Sigmoid colon (tissue), 7 donors: ENCODE measurements around the gene KAT8. TPM values are rescaled to one million over a fixed set of nuclear protein-coding genes. Genes with fewer than 3 reads are reported as not detected.

Source experiments
- DNase-seq: peaks from one replicate; pipeline ENCODE4 v3.0.0-alpha.2; 2019
- H3K27ac ChIP-seq, 4 donors: fragments of 200-600 bp; sonication (generic); one replicate each; pipeline ENCODE4 v1.5.1; 2016 to 2019; ENCODE audit warnings: mild to moderate bottlenecking in 1 of 4
- H3K27me3 ChIP-seq, 3 donors: fragments of 200-600 bp; sonication (generic); one replicate each; pipeline ENCODE4 v1.5.1; 2019; ENCODE audit warnings: mild to moderate bottlenecking in 1 of 3
- H3K36me3 ChIP-seq, 4 donors: fragments of 200-600 bp; sonication (generic); one replicate each; pipeline ENCODE4 v1.5.1; 2016 to 2019
- H3K4me1 ChIP-seq, 4 donors: fragments of 200-600 bp; sonication (generic); one replicate each; pipeline ENCODE4 v1.5.1; 2017 to 2019
- H3K4me3 ChIP-seq, 4 donors: fragments of 200-600 bp; sonication (generic); one replicate each; pipeline ENCODE4 v1.5.1; 2017 to 2019; ENCODE audit warnings: mild to moderate bottlenecking in 2 of 4, moderate library complexity in 1 of 4
- H3K9me3 ChIP-seq, 4 donors: fragments of 200-600 bp in 3 of 4; sonication (generic) in 3 of 4; one replicate each; pipeline versions ENCODE4 v1.5.1 to v1.6.1; 2013 to 2019
- EP300 ChIP-seq, 4 donors: sonication (generic); formaldehyde crosslinking; IDR thresholded peaks; one replicate each; pipeline ENCODE4 v1.6.1; 2017; ENCODE audit warnings: antibody characterized with exemption in 4 of 4
- POLR2A ChIP-seq, 2 donors: fragments of 450-650 bp; IDR thresholded peaks; one replicate each; pipeline ENCODE4 v1.6.1; 2016; ENCODE audit warnings: antibody characterized with exemption in 2 of 2, mild to moderate bottlenecking in 2 of 2, moderate library complexity in 2 of 2
- POLR2AphosphoS5 ChIP-seq, 4 donors: sonication (generic); formaldehyde crosslinking; IDR thresholded peaks; one replicate each; pipeline ENCODE4 v1.6.1; 2017; ENCODE audit warnings: antibody characterized with exemption in 4 of 4
- WGBS, 2 donors: extraction: QIAGEN DNeasy Blood & Tissue Kit; methylation state at CpG; one replicate each; pipeline ENCODE4 v1.1.7; 2013; 5-methylcytosine and 5-hydroxymethylcytosine counted together
- intact Hi-C: fragments of 100-400 bp; cut with DNase I; formaldehyde crosslinking; loops from one replicate; pipeline ENCODE4 v1.15.1; 2023
- polyA plus RNA-seq, 3 donors: library from polyadenylated mRNA; stranded (reverse); fragments of 200-250 nt; gene quantifications; one replicate each; pipeline ENCODE4 v1.2.3, GENCODE V29; 2013
- total RNA-seq, 4 donors: library from RNA; depleted of rRNA; stranded (reverse); fragments of >200 nt; gene quantifications; one replicate each; pipeline ENCODE4 v1.1.0, GENCODE V29; 2016
- TF ChIP-seq, protein P1 (sequence below), 4 experiments: fragments of 450-650 bp in 3 of 4; fragments of 200-600 bp in 1 of 4; IDR thresholded peaks; one replicate each; pipeline ENCODE4 v1.5.1; 2016 to 2019; ENCODE audit warnings: antibody characterized with exemption in 4 of 4, mild to moderate bottlenecking in 3 of 4, moderate library complexity in 2 of 4
- donor health status: healthy with polysubstance abuse.
- donor health status: Bipolar disorder and iron deficiency.
- donor health status: healthy.

The KAT8 gene
- total and polyA plus RNA-seq, 7 donors, result 31.2 to 65.7 (median 57.1) TPM

GRCh38 chr16:31086629-31086906, 30.9 kb upstream of the KAT8 start:
- no peak for DNase-seq
- H3K4me3 ChIP-seq, result no peak overlapping the region
- no peaks in the 10 kb centered on the region for H3K9me3 ChIP-seq
- no peaks in the 10 kb centered on the region for H3K27me3 ChIP-seq
- H3K36me3 ChIP-seq, result peaks cover 7 to 83% (median 19%) of the 10 kb centered on the region in 4 donors
- intact Hi-C loops, result no loop called here
- 92% methylated on average over 6 of the region's 6 CpGs for WGBS, 2 donors
- TF ChIP-seq POLR2AphosphoS5 (IDR thresholded peaks at IDR 0.05) (no peak), EP300 (IDR thresholded peaks at IDR 0.05) (no peak), POLR2A (IDR thresholded peaks at IDR 0.05) (no peak)
- TF ChIP-seq, protein P1, sequence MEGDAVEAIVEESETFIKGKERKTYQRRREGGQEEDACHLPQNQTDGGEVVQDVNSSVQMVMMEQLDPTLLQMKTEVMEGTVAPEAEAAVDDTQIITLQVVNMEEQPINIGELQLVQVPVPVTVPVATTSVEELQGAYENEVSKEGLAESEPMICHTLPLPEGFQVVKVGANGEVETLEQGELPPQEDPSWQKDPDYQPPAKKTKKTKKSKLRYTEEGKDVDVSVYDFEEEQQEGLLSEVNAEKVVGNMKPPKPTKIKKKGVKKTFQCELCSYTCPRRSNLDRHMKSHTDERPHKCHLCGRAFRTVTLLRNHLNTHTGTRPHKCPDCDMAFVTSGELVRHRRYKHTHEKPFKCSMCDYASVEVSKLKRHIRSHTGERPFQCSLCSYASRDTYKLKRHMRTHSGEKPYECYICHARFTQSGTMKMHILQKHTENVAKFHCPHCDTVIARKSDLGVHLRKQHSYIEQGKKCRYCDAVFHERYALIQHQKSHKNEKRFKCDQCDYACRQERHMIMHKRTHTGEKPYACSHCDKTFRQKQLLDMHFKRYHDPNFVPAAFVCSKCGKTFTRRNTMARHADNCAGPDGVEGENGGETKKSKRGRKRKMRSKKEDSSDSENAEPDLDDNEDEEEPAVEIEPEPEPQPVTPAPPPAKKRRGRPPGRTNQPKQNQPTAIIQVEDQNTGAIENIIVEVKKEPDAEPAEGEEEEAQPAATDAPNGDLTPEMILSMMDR (IDR thresholded peaks at IDR 0.05), result no peak
- no peak overlapping the region for H3K27ac ChIP-seq
- H3K4me1 ChIP-seq, result no peaks in the 10 kb centered on the region

GRCh38 chr16:31087481-31087880, 30.0 kb upstream of the KAT8 start:
- Histone ChIP-seq H3K4me3 (no peak overlapping the region), H3K9me3 (no peaks in the 10 kb centered on the region), H3K27me3 (no peaks in the 10 kb centered on the region), H3K27ac (no peak overlapping the region), H3K4me1 (peaks cover 0 to 2% (median 0%) of the 10 kb centered on the region in 4 donors), H3K36me3 (peaks cover 7 to 75% (median 17%) of the 10 kb centered on the region in 4 donors)
- 93 to 94% methylated on average over 8 of the region's 8 CpGs for WGBS, 2 donors
- intact Hi-C loops, result no loop called here
- TF ChIP-seq, protein P1 (IDR thresholded peaks at IDR 0.05), result no peak
- no peak for TF ChIP-seq POLR2AphosphoS5 (IDR thresholded peaks at IDR 0.05)
- no peak for DNase-seq

DNA sequence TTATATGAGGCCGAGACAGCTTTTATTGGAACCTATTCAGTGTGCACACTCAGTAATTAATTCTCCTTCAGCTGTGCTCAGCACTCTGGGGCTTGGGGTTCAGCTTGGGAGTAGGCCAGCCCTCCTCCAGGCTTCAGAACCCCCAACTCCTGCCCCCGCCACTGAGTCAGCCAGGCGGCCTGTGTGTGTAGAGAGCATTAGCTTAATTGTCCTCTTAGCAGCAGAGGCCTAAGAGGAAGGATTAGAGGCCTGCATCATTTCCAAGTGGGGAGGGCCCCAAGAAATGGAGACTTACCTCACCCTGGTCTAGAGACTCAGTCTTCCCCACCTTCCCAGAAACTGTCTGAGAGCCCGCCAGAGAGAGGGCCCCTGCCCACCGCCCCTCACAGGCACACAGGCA, 29.5 kb upstream of the KAT8 start:
- H3K4me1 ChIP-seq, result peaks cover 0 to 7% (median 3%) of the 10 kb centered on the region in 4 donors
- no peak for TF ChIP-seq EP300 (IDR thresholded peaks at IDR 0.05)
- TF ChIP-seq, protein P1 (IDR thresholded peaks at IDR 0.05), result no peak
- no peak for TF ChIP-seq POLR2A (IDR thresholded peaks at IDR 0.05)
- no peak for TF ChIP-seq POLR2AphosphoS5 (IDR thresholded peaks at IDR 0.05)
- WGBS, 2 donors, result 76 to 82% methylated on average over 5 of the region's 5 CpGs
- H3K27ac ChIP-seq, result no peak overlapping the region
- H3K27me3 ChIP-seq, result no peaks in the 10 kb centered on the region
- H3K4me3 ChIP-seq, result no peak overlapping the region
- no peaks in the 10 kb centered on the region for H3K9me3 ChIP-seq
- intact Hi-C loops, result no loop called here
- H3K36me3 ChIP-seq, result peaks cover 7 to 70% (median 15%) of the 10 kb centered on the region in 4 donors
- DNase-seq, result no peak

DNA sequence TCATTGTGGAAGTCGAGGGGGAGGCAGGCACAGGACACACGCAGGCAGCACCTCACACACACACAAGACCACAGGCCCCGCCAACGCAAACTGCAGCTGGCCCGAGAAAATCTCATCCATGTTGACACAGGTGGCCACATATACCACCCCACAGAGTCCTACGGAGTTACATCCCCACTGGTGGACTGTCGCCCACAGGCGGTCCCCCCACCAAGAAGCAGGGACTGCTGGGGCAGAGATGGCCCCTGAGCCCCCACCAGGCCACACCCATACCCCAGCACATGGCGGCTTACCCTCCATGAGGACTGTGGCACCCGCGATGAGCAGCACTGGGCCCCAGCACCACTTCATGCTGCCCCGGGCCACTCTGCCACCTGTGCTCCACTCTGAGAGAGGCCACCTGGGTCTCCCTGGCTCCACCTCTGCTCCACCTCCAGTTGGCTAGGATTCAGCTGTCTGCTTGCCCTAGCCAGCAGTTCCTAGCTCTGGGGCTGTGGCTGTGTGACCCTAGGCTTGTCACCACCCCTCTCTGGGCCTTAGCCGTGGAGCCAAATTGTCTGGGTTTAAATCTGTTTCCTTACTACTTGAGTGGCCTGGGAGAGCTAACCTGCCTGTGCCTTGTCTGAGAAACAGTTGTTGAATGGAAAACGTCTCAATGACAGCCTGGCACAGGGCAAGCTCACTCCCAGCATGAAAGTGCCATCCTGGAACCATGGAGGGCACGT, 28.8 kb upstream of the KAT8 start, which contains the start of gene PRSS53:
Gene PRSS53 (minus strand): TSS at position 485 of the 725 bp plus-strand sequence. CDS start 134 bp downstream, at position 351.
- Histone ChIP-seq H3K27ac (no peak within 1 kb of the TSS), H3K9me3 (no peaks in the 10 kb centered on the region), H3K4me3 (no peak within 1 kb of the TSS), H3K36me3 (peaks cover 7 to 64% (median 13%) of the 10 kb centered on the region in 4 donors), H3K27me3 (no peaks in the 10 kb centered on the region), H3K4me1 (peaks cover 0 to 12% (median 9%) of the 10 kb centered on the region in 4 donors)
- WGBS, 2 donors, result 77 to 88% methylated on average over 15 of the region's 15 CpGs
- no peak for DNase-seq
- no peak for TF ChIP-seq POLR2AphosphoS5 (IDR thresholded peaks at IDR 0.05)
- TF ChIP-seq, protein P1 (IDR thresholded peaks at IDR 0.05), result no peak
- TF ChIP-seq EP300 (IDR thresholded peaks at IDR 0.05), result no peak
- TF ChIP-seq POLR2A (IDR thresholded peaks at IDR 0.05), result no peak
- intact Hi-C loops, result no loop called here

DNA sequence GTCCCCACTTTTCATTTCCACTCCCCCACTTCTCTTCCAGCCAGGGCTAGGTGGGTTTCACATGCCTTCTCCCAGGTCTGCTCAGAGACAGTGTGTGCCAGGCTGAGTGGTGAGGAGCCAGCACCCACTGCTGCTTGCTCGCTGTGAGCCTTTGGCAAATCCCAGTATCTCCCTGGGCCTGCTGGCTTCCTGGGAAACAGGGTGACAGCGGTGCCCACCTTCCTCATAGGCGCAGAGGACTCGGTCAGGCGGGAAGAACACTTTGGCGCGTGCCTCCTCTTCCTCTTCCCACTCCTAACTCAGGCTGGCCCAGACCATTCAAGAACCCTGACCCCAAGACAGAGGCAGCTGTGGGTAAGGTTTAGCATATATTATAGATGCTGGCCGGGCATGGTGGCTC, 28.3 kb upstream of the KAT8 start:
- Histone ChIP-seq H3K27ac (no peak overlapping the region), H3K4me3 (no peak overlapping the region), H3K27me3 (no peaks in the 10 kb centered on the region), H3K9me3 (no peaks in the 10 kb centered on the region), H3K4me1 (peaks cover 0 to 18% (median 13%) of the 10 kb centered on the region in 4 donors), H3K36me3 (peaks cover 7 to 58% (median 11%) of the 10 kb centered on the region in 4 donors)
- TF ChIP-seq POLR2AphosphoS5 (IDR thresholded peaks at IDR 0.05) (no peak), POLR2A (IDR thresholded peaks at IDR 0.05) (no peak), EP300 (IDR thresholded peaks at IDR 0.05) (no peak)
- TF ChIP-seq, protein P1 (IDR thresholded peaks at IDR 0.05), result no peak
- intact Hi-C loops, result no loop called here
- no peak for DNase-seq
- 91 to 96% methylated on average over 8 of the region's 8 CpGs for WGBS, 2 donors
